ENCODE measurements around the gene BSPH1.
"Not testable (repeated sequence)": the region's sequence is repeated elsewhere in the genome, so short reads cannot be mapped to it uniquely, and the experiment has no call there.

BSPH1 gene

GRCh38 chr19:47992070-47992469 is at the start of gene BSPH1:
TSS of gene BSPH1 (minus strand) at chr19:47992170. CDS start at chr19:47992081, 89 bp downstream.
- DNase-seq (ENCODE audit: low read depth), result no peak

GRCh38 chr19:48036765-48037164 is 44.8 kb upstream of the BSPH1 start:
- DNase-seq (ENCODE audit: low read depth), result no peak

GRCh38 chr19:48033604-48034003 is 41.6 kb upstream of the BSPH1 start:
- no peak for DNase-seq (ENCODE audit: low read depth)

- DNase-seq (ENCODE audit: low read depth), result no peak
These were observed 38.1 kb upstream of the BSPH1 start for GRCh38 chr19:48030073-48030472.

- DNase-seq (ENCODE audit: low read depth), result no peak
These were observed 37.5 kb upstream of the BSPH1 start for GRCh38 chr19:48029431-48029830.

- DNase-seq (ENCODE audit: low read depth), result no peak
These were observed 33.5 kb upstream of the BSPH1 start for GRCh38 chr19:48025480-48025879.

- DNase-seq (ENCODE audit: low read depth), result no peak
These were observed 31.5 kb upstream of the BSPH1 start for GRCh38 chr19:48023518-48023917.

GRCh38 chr19:48023011-48023410 is 31.0 kb upstream of the BSPH1 start:
- DNase-seq (ENCODE audit: low read depth), result no peak

GRCh38 chr19:48020686-48021085 is 28.7 kb upstream of the BSPH1 start:
- DNase-seq (ENCODE audit: low read depth), result no peak

GRCh38 chr19:48010932-48011758 is 19.2 kb upstream of the BSPH1 start:
- no peak for DNase-seq (ENCODE audit: low read depth)

- DNase-seq (ENCODE audit: low read depth), result no peak
These were observed 14.8 kb upstream of the BSPH1 start for GRCh38 chr19:48006762-48007161.

GRCh38 chr19:48004236-48004635 is 12.3 kb upstream of the BSPH1 start:
- no peak for DNase-seq (ENCODE audit: low read depth)

GRCh38 chr19:48000846-48001245 is 8.9 kb upstream of the BSPH1 start:
- no peak for DNase-seq (ENCODE audit: low read depth)

GRCh38 chr19:47998800-47999199 is 6.8 kb upstream of the BSPH1 start:
- no peak for DNase-seq (ENCODE audit: low read depth)

- no peak for DNase-seq (ENCODE audit: low read depth)
These were observed 4.3 kb upstream of the BSPH1 start for GRCh38 chr19:47996230-47996727.

GRCh38 chr19:47994209-47994802 is 2.3 kb upstream of the BSPH1 start, which contains the start of gene ELSPBP1:
TSS of gene ELSPBP1 (plus strand) at chr19:47994632. CDS start at chr19:48008668, 14,036 bp downstream.
- DNase-seq (ENCODE audit: low read depth), result no peak

- DNase-seq (ENCODE audit: low read depth), result no peak
These were observed 670 bp downstream of the BSPH1 start for GRCh38 chr19:47991191-47991808.

- no peak for DNase-seq (ENCODE audit: low read depth)
These were observed 18.4 kb downstream of the BSPH1 start for GRCh38 chr19:47973529-47973928.

- DNase-seq (ENCODE audit: low read depth), result not testable (repeated sequence)
These were observed 36.0 kb downstream of the BSPH1 start for GRCh38 chr19:47955936-47956335.

- not testable (repeated sequence) for DNase-seq (ENCODE audit: low read depth)
These were observed 39.8 kb downstream of the BSPH1 start for GRCh38 chr19:47952132-47952531.

GRCh38 chr19:47949852-47950521 is 42.0 kb downstream of the BSPH1 start:
- DNase-seq (ENCODE audit: low read depth), result not testable (repeated sequence)

GRCh38 chr19:47928581-47928980 is 63.4 kb downstream of the BSPH1 start:
- DNase-seq (ENCODE audit: low read depth), result not testable (repeated sequence)
